ENCODE data around the gene RNASEH2B.

Gene RNASEH2B

GRCh38 chr13:51000571-51001260 lies 91.1 kb downstream of the RNASEH2B start:
- no peak for FAIRE-seq

- no peak for FAIRE-seq
These were observed 91.7 kb downstream of the RNASEH2B start for GRCh38 chr13:51001335-51001734.

- FAIRE-seq, result no peak
These were observed 93.1 kb downstream of the RNASEH2B start for GRCh38 chr13:51002736-51003135.

- FAIRE-seq, result no peak
These were observed 94.1 kb downstream of the RNASEH2B start for GRCh38 chr13:51003642-51004041.

GRCh38 chr13:51004111-51004865 lies 94.7 kb downstream of the RNASEH2B start:
- FAIRE-seq, result no peak

GRCh38 chr13:51004918-51005460 lies 95.4 kb downstream of the RNASEH2B start:
- FAIRE-seq, result no peak

- no peak for FAIRE-seq
These were observed 96.0 kb downstream of the RNASEH2B start for GRCh38 chr13:51005566-51005965.

Data from TTC549 (cell line).